SK-N-MC (cell line): ENCODE measurements around the gene MYL10.

Source experiments
- DNase-seq: peaks from one replicate; pipeline ENCODE4 v3.0.0-alpha.2; 2011; ENCODE audit warnings: low read depth, low spot score
- H3K27ac ChIP-seq: fragments of 200-600 bp; sonication (generic); 2 replicates; pipeline ENCODE4 v1.5.1; 2016; ENCODE audit warnings: mixed run types
- H3K36me3 ChIP-seq: fragments of 200-600 bp; sonication (generic); 2 replicates; pipeline ENCODE4 v1.6.1; 2017; ENCODE audit warnings: antibody characterized with exemption, low read length, mixed read lengths; ENCODE audit not compliant: insufficient read depth
- H3K4me3 ChIP-seq: fragments of 200-600 bp; sonication (generic); 2 replicates; pipeline ENCODE4 v1.5.1; 2016
- H3K9ac ChIP-seq: fragments of 200-600 bp; sonication (generic); 2 replicates; pipeline ENCODE4 v1.8.0; 2017; ENCODE audit warnings: mixed run types, mixed read lengths; ENCODE audit not compliant: insufficient read length
- H3K9me3 ChIP-seq: fragments of 200-600 bp; sonication (generic); 2 replicates; pipeline ENCODE4 v1.6.1; 2017; ENCODE audit warnings: low read depth, mild to moderate bottlenecking, antibody characterized with exemption, low read length, moderate library complexity, mixed read lengths
- EZH2 ChIP-seq: fragments of 200-600 bp; sonication (generic); IDR thresholded peaks from one replicate; pipeline ENCODE4 v1.6.1; 2017; ENCODE audit warnings: antibody characterized with exemption
- FOXP2 ChIP-seq: optimal IDR thresholded peaks from 2 replicates; pipeline ENCODE3; 2011; ENCODE audit warnings: mild to moderate bottlenecking, moderate library complexity; ENCODE audit not compliant: insufficient read depth; ENCODE audit errors: extremely low read length, control extremely low read depth
- POLR2AphosphoS5 ChIP-seq: IDR thresholded peaks from 2 replicates; pipeline ENCODE4 v1.6.1; 2012; ENCODE audit warnings: mild to moderate bottlenecking, low read depth, low read length, borderline replicate concordance

Gene MYL10

GRCh38 chr7:101580596-101580995 lies 48.5 kb downstream of the MYL10 start:
- DNase-seq = no peak
- H3K4me3 ChIP-seq = no peak overlapping the region
- no peaks in the 10 kb centered on the region for H3K36me3 ChIP-seq
- no peak for TF ChIP-seq FOXP2
- no peak for TF ChIP-seq EZH2
- TF ChIP-seq POLR2AphosphoS5 = no peak
- no peak overlapping the region for H3K27ac ChIP-seq
- no peak overlapping the region for H3K9ac ChIP-seq
- H3K9me3 ChIP-seq = no peaks in the 10 kb centered on the region

- H3K9ac ChIP-seq = no peak overlapping the region
- no peaks in the 10 kb centered on the region for H3K9me3 ChIP-seq
- no peak overlapping the region for H3K27ac ChIP-seq
- no peak for DNase-seq
- no peak for TF ChIP-seq EZH2
- no peak for TF ChIP-seq POLR2AphosphoS5
- TF ChIP-seq FOXP2 = no peak
- H3K36me3 ChIP-seq = no peaks in the 10 kb centered on the region
- no peak overlapping the region for H3K4me3 ChIP-seq
These were observed 50.5 kb downstream of the MYL10 start for GRCh38 chr7:101578552-101578951.

GRCh38 chr7:101576998-101577397 lies 52.1 kb downstream of the MYL10 start:
- peaks cover 5% of the 10 kb centered on the region; the same call in 1 of the 2 replicates for H3K9me3 ChIP-seq
- no peak for TF ChIP-seq POLR2AphosphoS5
- no peak for TF ChIP-seq FOXP2
- TF ChIP-seq EZH2 = no peak
- DNase-seq = no peak

GRCh38 chr7:101575721-101576120 lies 53.4 kb downstream of the MYL10 start:
- TF ChIP-seq FOXP2 (no peak), POLR2AphosphoS5 (no peak), EZH2 (no peak)
- Histone ChIP-seq H3K4me3 (peak overlapping the region; percentile 21), H3K27ac (peak overlapping the region; percentile 59), H3K36me3 (no peaks in the 10 kb centered on the region), H3K9me3 (peaks cover 5% of the 10 kb centered on the region; the same call in 1 of the 2 replicates), H3K9ac (no peak overlapping the region)
- DNase-seq = peak; percentile 37

More at GRCh38 chr7:101576998-101577397, 52.1 kb downstream of the MYL10 start:
- no peaks in the 10 kb centered on the region for H3K36me3 ChIP-seq
- H3K9ac ChIP-seq = no peak overlapping the region
- no peak overlapping the region for H3K4me3 ChIP-seq
- H3K27ac ChIP-seq = no peak overlapping the region

GRCh38 chr7:101575168-101575567 lies 53.9 kb downstream of the MYL10 start:
- no peak for DNase-seq
- peak overlapping the region; percentile 21 for H3K4me3 ChIP-seq

GRCh38 chr7:101572156-101572555 lies 56.9 kb downstream of the MYL10 start:
- Histone ChIP-seq H3K4me3 (no peak overlapping the region), H3K27ac (no peak overlapping the region), H3K36me3 (no peaks in the 10 kb centered on the region), H3K9me3 (peaks cover 5% of the 10 kb centered on the region; the same call in 1 of the 2 replicates), H3K9ac (no peak overlapping the region)
- TF ChIP-seq POLR2AphosphoS5 (no peak), EZH2 (no peak), FOXP2 (no peak)
- DNase-seq = no peak

More at GRCh38 chr7:101575168-101575567, 53.9 kb downstream of the MYL10 start:
- Histone ChIP-seq H3K9ac (no peak overlapping the region), H3K9me3 (peaks cover 5% of the 10 kb centered on the region; the same call in 1 of the 2 replicates), H3K36me3 (no peaks in the 10 kb centered on the region), H3K27ac (peak overlapping the region; percentile 59)
- TF ChIP-seq FOXP2 = no peak
- TF ChIP-seq POLR2AphosphoS5 = no peak
- no peak for TF ChIP-seq EZH2

GRCh38 chr7:101567230-101567629 lies 61.9 kb downstream of the MYL10 start:
- no peak for TF ChIP-seq FOXP2
- TF ChIP-seq EZH2 = no peak
- no peak for TF ChIP-seq POLR2AphosphoS5
- DNase-seq = no peak
- no peaks in the 10 kb centered on the region for H3K36me3 ChIP-seq
- H3K27ac ChIP-seq = no peak overlapping the region
- peaks cover under 1% of the 10 kb centered on the region; the same call in 1 of the 2 replicates for H3K9me3 ChIP-seq
- no peak overlapping the region for H3K4me3 ChIP-seq
- H3K9ac ChIP-seq = no peak overlapping the region

- Histone ChIP-seq H3K9me3 (no peaks in the 10 kb centered on the region), H3K27ac (no peak overlapping the region), H3K9ac (no peak overlapping the region), H3K36me3 (no peaks in the 10 kb centered on the region), H3K4me3 (no peak overlapping the region)
- no peak for DNase-seq
- no peak for TF ChIP-seq POLR2AphosphoS5
- TF ChIP-seq EZH2 = no peak
- TF ChIP-seq FOXP2 = no peak
These were observed 63.4 kb downstream of the MYL10 start for GRCh38 chr7:101565601-101566209.
